Ovary (tissue), 9 donors: ENCODE measurements around the gene ADGRD1. TPM values are rescaled to one million over a fixed set of nuclear protein-coding genes. Genes with fewer than 3 reads are reported as not detected.

Experiments
- DNase-seq, 5 donors: peaks; one replicate each; pipeline ENCODE4 v3.0.0-alpha.2; 2019 to 2020
- H3K27ac ChIP-seq, 2 donors: fragments of 200-600 bp; one replicate each; pipeline versions ENCODE4 v1.5.1 to v1.8.0; 2019 to 2022
- H3K27me3 ChIP-seq: fragments of 200-600 bp; one replicate; pipeline ENCODE4 v1.8.0; 2022
- H3K36me3 ChIP-seq: fragments of 200-600 bp; sonication (generic); one replicate; pipeline ENCODE4 v1.5.1; 2019
- H3K4me1 ChIP-seq: one replicate; pipeline ENCODE4 v1.8.1; 2013; ENCODE audit warnings: mild to moderate bottlenecking, moderate library complexity; ENCODE audit not compliant: insufficient read depth
- H3K4me3 ChIP-seq: fragments of 200-600 bp; sonication (generic); one replicate; pipeline ENCODE4 v1.5.1; 2017
- H3K9me3 ChIP-seq, 2 donors: fragments of 200-600 bp in 1 of 2; sonication (generic) in 1 of 2; one replicate each; pipeline versions ENCODE4 v1.5.1 to v1.8.1; 2013 to 2019; ENCODE audit warnings: mild to moderate bottlenecking in 1 of 2, moderate library complexity in 1 of 2
- EP300 ChIP-seq: sonication (generic); formaldehyde crosslinking; IDR thresholded peaks from one replicate; pipeline ENCODE4 v1.6.1; 2017; ENCODE audit warnings: antibody characterized with exemption
- POLR2A ChIP-seq: fragments of 450-650 bp; IDR thresholded peaks from one replicate; pipeline ENCODE4 v1.6.1; 2017; ENCODE audit warnings: antibody characterized with exemption, mild to moderate bottlenecking, moderate library complexity
- WGBS, 3 donors: extraction: QIAGEN DNeasy Blood & Tissue Kit in 1 of 3; methylation state at CpG; one replicate each; pipeline versions ENCODE4 v1.1.5 to v1.1.7; 2013 to 2017; 5-methylcytosine and 5-hydroxymethylcytosine counted together
- intact Hi-C, 4 donors: fragments of 100-400 bp; cut with DNase I; formaldehyde crosslinking; loops; one replicate each; pipeline versions ENCODE4 v1.11.0 to v1.15.1; 2022 to 2023
- polyA plus RNA-seq, 2 donors: library from polyadenylated mRNA; stranded (reverse); fragments of 200-250 nt in 1 of 2; fragments of 350-450 nt in 1 of 2; fragmentation: Illumina TruSeq in 1 of 2; extraction: RNeasy Lipid Tissue Mini Kit (QIAGEN cat#74804) in 1 of 2; gene quantifications; one replicate each; pipeline ENCODE4 v1.2.3, GENCODE V29; 2013 to 2014
- total RNA-seq, 7 donors: library from RNA; depleted of rRNA in 2 of 7; stranded (reverse); fragments of >200 nt in 2 of 7; fragmentation: NEBNext Ultra II Directional in 3 of 7; extraction: Animal tissue kit (Norgen Biotek cat#: 25700) in 3 of 7; gene quantifications; one replicate each; pipeline versions ENCODE4 v1.1.0 to v1.2.4, GENCODE V29; 2016 to 2023
- TF ChIP-seq, protein P1 (sequence below), 3 donors: fragments of 450-650 bp in 2 of 3; fragments of 200-600 bp in 1 of 3; IDR thresholded peaks; one replicate each; pipeline versions ENCODE4 v1.5.1 to v1.8.0; 2016 to 2022; ENCODE audit warnings: antibody characterized with exemption in 3 of 3, mild to moderate bottlenecking in 1 of 3
- donor health status: DM: no; HTN: no; CAD: no; lungs with moderate emphysema.
- donor health status: DM: no; HTN: no; CAD: no.
- donor health status: Bipolar disorder and iron deficiency.
- donor health status: DM: yes; HTN: yes; CAD: no.
- donor health status: DM: no; HTN: no; CAD: no.
- donor health status: DM: yes; HTN: yes; CAD: no.

The ADGRD1 gene
- total and polyA plus RNA-seq, 9 donors = 7.6 to 75.3 (median 25.9) TPM

DNA sequence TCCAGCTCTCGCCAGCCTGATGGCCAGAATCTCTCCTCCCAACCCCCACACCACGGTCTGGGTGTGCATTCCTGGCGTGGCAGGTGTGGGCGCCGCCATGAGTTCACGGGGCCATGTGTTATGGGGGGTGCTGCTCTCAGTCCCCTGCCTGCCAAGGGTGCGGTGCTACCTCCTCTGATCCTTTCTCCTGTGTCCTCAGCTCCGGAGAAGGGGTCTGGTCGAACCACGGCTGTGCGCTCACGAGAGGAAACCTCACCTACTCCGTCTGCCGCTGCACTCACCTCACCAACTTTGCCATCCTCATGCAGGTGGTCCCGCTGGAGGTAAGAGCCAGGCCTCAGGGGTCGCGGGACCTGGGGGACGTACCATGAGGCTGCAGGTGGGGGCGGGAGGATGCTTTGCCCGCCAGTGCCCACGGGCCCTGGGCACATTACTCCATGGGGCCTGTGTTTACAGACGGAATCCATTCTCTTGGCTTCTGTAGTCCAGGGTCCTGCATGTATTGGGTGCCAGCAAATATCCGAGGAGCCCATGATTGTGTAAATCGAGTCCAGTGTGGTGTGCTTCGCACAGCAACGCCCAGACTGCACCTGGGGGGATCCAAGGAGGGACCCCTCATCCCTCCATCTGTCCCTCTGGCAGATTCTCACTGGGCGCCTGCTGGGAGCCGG is 130.8 kb downstream of the ADGRD1 start:
- WGBS, 3 donors = 88 to 92% (median 90%) methylated on average over 28 of the region's 28 CpGs
- intact Hi-C loops = no loop called here
- peak in 4 of 5 donors; percentile 6 to 12 (median 8) for DNase-seq
- Histone ChIP-seq H3K4me1 (no peaks in the 10 kb centered on the region), H3K27ac (no peak overlapping the region), H3K27me3 (no peaks in the 10 kb centered on the region), H3K9me3 (no peaks in the 10 kb centered on the region), H3K36me3 (no peaks in the 10 kb centered on the region), H3K4me3 (no peak overlapping the region)
- TF ChIP-seq POLR2A = no peak
- TF ChIP-seq EP300 = no peak
- TF ChIP-seq, protein P1, sequence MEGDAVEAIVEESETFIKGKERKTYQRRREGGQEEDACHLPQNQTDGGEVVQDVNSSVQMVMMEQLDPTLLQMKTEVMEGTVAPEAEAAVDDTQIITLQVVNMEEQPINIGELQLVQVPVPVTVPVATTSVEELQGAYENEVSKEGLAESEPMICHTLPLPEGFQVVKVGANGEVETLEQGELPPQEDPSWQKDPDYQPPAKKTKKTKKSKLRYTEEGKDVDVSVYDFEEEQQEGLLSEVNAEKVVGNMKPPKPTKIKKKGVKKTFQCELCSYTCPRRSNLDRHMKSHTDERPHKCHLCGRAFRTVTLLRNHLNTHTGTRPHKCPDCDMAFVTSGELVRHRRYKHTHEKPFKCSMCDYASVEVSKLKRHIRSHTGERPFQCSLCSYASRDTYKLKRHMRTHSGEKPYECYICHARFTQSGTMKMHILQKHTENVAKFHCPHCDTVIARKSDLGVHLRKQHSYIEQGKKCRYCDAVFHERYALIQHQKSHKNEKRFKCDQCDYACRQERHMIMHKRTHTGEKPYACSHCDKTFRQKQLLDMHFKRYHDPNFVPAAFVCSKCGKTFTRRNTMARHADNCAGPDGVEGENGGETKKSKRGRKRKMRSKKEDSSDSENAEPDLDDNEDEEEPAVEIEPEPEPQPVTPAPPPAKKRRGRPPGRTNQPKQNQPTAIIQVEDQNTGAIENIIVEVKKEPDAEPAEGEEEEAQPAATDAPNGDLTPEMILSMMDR (IDR thresholded peaks at IDR 0.05) = no peak

DNA sequence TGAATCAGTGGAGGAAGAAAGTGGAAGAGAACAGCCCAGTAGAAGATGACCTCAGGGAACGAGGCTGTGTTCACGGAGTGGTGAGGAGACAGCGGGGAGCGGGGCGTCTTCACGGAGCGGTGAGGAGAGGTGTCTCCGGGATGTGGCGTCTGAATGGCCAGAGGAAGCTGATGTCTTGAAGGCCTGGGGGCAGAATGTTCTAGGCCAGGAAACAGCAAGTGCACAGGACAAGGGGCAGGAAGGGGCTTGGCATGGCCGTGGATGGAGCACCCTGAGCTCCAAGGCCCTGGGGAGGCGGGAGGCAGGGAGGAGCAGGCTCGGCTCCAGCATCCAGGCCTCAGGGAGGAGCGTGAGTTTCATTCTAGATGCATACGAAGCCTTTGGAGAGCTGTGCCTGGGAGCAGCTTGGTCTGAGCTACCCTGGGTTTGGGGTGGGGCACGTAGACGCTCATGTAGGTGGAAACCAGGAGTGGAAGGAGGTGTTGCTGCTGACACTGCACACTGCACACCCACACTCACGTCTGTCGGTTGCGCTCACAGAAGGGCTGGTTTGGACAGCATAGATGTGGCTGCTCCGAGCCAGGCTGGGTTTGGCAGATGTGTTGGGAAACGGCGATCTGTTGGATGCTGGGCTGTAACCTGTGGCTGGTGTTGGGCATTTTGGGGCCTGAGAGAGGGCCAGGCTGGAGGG is 131.6 kb downstream of the ADGRD1 start:
- no peaks in the 10 kb centered on the region for H3K9me3 ChIP-seq
- DNase-seq = peak; percentile 3 to 29 (median 7)

GRCh38 chr12:131085816-131086591 is 132.3 kb downstream of the ADGRD1 start:
- DNase-seq = peak in 4 of 5 donors; percentile 4 to 11 (median 10)
- TF ChIP-seq, protein P1 (IDR thresholded peaks at IDR 0.05) = no peak
- no peak for TF ChIP-seq POLR2A
- no peak for TF ChIP-seq EP300

More for the DNA sequence above, 131.6 kb downstream of the ADGRD1 start:
- Histone ChIP-seq H3K4me1 (no peaks in the 10 kb centered on the region), H3K27ac (no peak overlapping the region), H3K27me3 (no peaks in the 10 kb centered on the region), H3K36me3 (no peaks in the 10 kb centered on the region), H3K4me3 (no peak overlapping the region)
- 89 to 91% (median 90%) methylated on average over 21 to 22 of the region's 22 CpGs for WGBS, 3 donors
- TF ChIP-seq, protein P1 (IDR thresholded peaks at IDR 0.05) = no peak
- no peak for TF ChIP-seq EP300
- TF ChIP-seq POLR2A = no peak
- intact Hi-C loops = no loop called here

DNA sequence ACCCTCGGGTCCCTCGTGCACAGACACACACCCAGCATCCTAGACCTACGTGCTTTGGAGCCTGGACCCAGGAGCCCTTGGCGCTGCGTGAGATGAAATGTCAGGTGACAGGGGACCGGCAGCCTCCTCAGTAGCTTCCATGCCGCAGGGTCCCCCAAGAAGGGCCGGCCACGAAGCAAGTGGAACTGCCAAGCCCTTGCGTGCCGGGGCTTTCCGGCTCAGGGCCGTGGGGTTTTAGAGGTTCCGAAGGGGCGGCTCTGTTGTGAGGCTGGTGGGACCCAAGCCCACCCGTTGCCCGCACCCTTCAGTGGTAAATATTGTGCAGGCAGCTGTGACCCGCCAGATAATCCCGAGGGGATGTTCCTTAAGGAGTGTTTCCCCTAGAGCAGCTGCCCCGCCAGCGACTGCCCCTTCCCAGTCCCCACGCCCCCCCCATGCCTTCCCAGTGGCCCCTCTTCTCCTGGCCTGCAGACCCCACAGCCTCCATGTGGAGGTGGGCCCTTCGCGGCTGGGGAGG is 133.7 kb downstream of the ADGRD1 start:
- peak; percentile 5 to 27 (median 15) for DNase-seq
- WGBS, 3 donors = 90 to 91% (median 90%) methylated on average over 24 of the region's 24 CpGs
- Histone ChIP-seq H3K4me3 (no peak overlapping the region), H3K27me3 (no peaks in the 10 kb centered on the region), H3K4me1 (no peaks in the 10 kb centered on the region), H3K36me3 (no peaks in the 10 kb centered on the region), H3K27ac (no peak overlapping the region), H3K9me3 (no peaks in the 10 kb centered on the region)
- intact Hi-C loops = no loop called here
- TF ChIP-seq, protein P1 (IDR thresholded peaks at IDR 0.05) = no peak

More at GRCh38 chr12:131085816-131086591, 132.3 kb downstream of the ADGRD1 start:
- 93 to 94% (median 94%) methylated on average over 24 of the region's 24 CpGs for WGBS, 3 donors
- no peaks in the 10 kb centered on the region for H3K36me3 ChIP-seq
- no peak overlapping the region for H3K27ac ChIP-seq
- no peaks in the 10 kb centered on the region for H3K27me3 ChIP-seq
- no peaks in the 10 kb centered on the region for H3K4me1 ChIP-seq
- H3K4me3 ChIP-seq = no peak overlapping the region
- intact Hi-C loops = no loop called here
- no peaks in the 10 kb centered on the region for H3K9me3 ChIP-seq
